Smooth muscle cell (in vitro differentiated cells): ENCODE measurements around the gene TSHZ2. TPM values are rescaled to one million over a fixed set of nuclear protein-coding genes. Genes with fewer than 3 reads are reported as not detected.
"Not testable (repeated sequence)": the region's sequence is repeated elsewhere in the genome, so short reads cannot be mapped to it uniquely, and the experiment has no call there.

ENCODE experiments used
- DNase-seq: peaks from one replicate; lab custom pipeline; 2025; ENCODE audit not compliant: unreplicated experiment; lab: John Stamatoyannopoulos, UW
- H2AFZ ChIP-seq: fragments of 200-600 bp; sonication (generic); 2 replicates; pipeline ENCODE4 v1.6.0; 2016; ENCODE audit warnings: antibody characterized with exemption, low read depth, mild to moderate bottlenecking
- H3F3A ChIP-seq: fragments of 200-600 bp; sonication (generic); 2 replicates; pipeline ENCODE4 v1.6.0; 2017; ENCODE audit warnings: antibody characterized with exemption, low read depth
- H3K27ac ChIP-seq: fragments of 200-600 bp; sonication (generic); 2 replicates; pipeline ENCODE4 v1.5.1; 2016; ENCODE audit warnings: low read depth, mild to moderate bottlenecking
- H3K27me3 ChIP-seq: fragments of 200-600 bp; sonication (generic); 2 replicates; pipeline ENCODE4 v1.6.1; 2016; ENCODE audit warnings: low read depth, mild to moderate bottlenecking
- H3K36me3 ChIP-seq: fragments of 200-600 bp; sonication (generic); 2 replicates; pipeline ENCODE4 v1.5.1; 2016; ENCODE audit warnings: low read depth
- H3K4me1 ChIP-seq: fragments of 200-600 bp; sonication (generic); 2 replicates; pipeline ENCODE4 v1.5.1; 2016; ENCODE audit warnings: low read depth
- H3K4me2 ChIP-seq: fragments of 200-600 bp; sonication (generic); 2 replicates; pipeline ENCODE4 v1.6.0; 2016; ENCODE audit warnings: mild to moderate bottlenecking
- H3K4me3 ChIP-seq: fragments of 200-600 bp; sonication (generic); 2 replicates; pipeline ENCODE4 v1.5.1; 2016; ENCODE audit warnings: mild to moderate bottlenecking
- H3K79me2 ChIP-seq: fragments of 200-600 bp; sonication (generic); 2 replicates; pipeline ENCODE4 v1.6.0; 2016; ENCODE audit warnings: low read depth, mild to moderate bottlenecking
- H3K9ac ChIP-seq: fragments of 200-600 bp; sonication (generic); 2 replicates; pipeline ENCODE4 v1.6.0; 2016; ENCODE audit warnings: low read depth
- H3K9me3 ChIP-seq: fragments of 200-600 bp; sonication (generic); replicated peaks from 2 replicates; pipeline ENCODE4 v1.5.1; 2016; ENCODE audit warnings: low read depth
- H4K20me1 ChIP-seq: fragments of 200-600 bp; sonication (generic); 2 replicates; pipeline ENCODE4 v1.6.0; 2016; ENCODE audit warnings: low read depth
- WGBS: methylation state at CpG from one replicate; pipeline ENCODE4 v1.1.7; 2016; ENCODE audit warnings: low lambda C conversion rate; 5-methylcytosine and 5-hydroxymethylcytosine counted together
- polyA plus RNA-seq: library from polyadenylated mRNA; unstranded; fragments of >200 nt; fragmentation: Nextera tagmentation; extraction: Ambion mirVana; gene quantifications from 2 replicates; pipeline ENCODE4 v1.2.1, GENCODE V29; 2016
- total RNA-seq: library from RNA; depleted of rRNA; stranded (reverse); fragments of >200 nt; gene quantifications from 2 replicates; pipeline ENCODE4 v1.2.3, GENCODE V29; 2014
- TF ChIP-seq, protein P1 (sequence below): fragments of 200-600 bp; sonication (generic); IDR thresholded peaks from 2 replicates; pipeline ENCODE4 v1.5.1; 2017; ENCODE audit warnings: borderline replicate concordance, mild to moderate bottlenecking, antibody characterized with exemption; ENCODE audit not compliant: insufficient read depth, poor library complexity, severe bottlenecking

The TSHZ2 gene
- total and polyA plus RNA-seq, 2 experiments from 2014 or later, result 4.8 to 6.6 TPM

DNA sequence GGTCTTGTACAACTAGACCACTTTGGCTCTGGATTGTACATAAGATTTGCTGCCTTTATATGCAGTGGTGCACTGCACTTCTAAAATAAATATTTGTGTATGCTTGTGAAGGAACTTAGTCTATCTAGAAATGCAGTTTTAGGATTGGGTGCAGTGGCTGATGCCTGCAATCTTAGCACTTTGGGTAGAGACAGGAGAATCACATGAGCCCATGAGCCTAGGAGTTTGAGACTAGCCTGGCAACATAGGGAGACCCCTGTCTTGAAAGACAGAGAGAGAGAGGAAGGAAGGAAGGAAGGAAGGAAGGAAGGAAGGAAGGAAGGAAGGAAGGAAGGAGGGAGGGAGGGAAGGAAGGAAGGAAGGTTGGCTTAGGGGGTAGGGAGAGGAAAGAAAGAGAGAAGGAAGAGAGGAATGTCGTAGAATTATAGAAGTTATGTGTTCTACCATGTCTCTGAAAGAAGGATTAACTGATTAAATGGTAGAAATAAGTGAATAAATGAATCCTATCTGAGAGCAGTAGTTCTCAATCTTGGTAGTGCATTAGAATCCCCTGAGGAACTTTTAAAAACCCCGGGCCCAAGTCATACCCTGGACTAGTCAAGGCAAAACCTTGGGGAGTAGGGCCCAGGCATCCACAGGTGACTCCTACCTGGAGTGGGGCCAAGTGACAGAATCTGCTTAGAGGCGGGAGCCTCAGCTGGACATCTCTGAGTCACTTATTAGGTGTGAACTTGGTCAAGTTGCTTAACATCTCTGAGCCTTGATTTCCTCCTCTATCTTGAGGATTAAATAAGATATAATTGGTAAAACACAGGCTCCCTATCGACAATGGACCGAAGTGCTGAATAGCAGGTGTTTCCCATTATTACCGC is 491.2 kb downstream of the TSHZ2 start:
- Histone ChIP-seq H3K4me3 (no peak overlapping the region), H3K4me2 (no peak overlapping the region), H3K79me2 (no peaks in the 10 kb centered on the region), H3K9me3 (no peaks in the 10 kb centered on the region), H3K36me3 (no peaks in the 10 kb centered on the region), H2AFZ (no peak overlapping the region), H3K4me1 (no peaks in the 10 kb centered on the region), H3K27me3 (no peaks in the 10 kb centered on the region), H4K20me1 (no peaks in the 10 kb centered on the region), H3K9ac (no peak overlapping the region), H3F3A (no peaks in the 10 kb centered on the region), H3K27ac (no peak overlapping the region)
- WGBS, result 94% methylated on average over 6 of the region's 6 CpGs
- no peak for DNase-seq
- TF ChIP-seq, protein P1, sequence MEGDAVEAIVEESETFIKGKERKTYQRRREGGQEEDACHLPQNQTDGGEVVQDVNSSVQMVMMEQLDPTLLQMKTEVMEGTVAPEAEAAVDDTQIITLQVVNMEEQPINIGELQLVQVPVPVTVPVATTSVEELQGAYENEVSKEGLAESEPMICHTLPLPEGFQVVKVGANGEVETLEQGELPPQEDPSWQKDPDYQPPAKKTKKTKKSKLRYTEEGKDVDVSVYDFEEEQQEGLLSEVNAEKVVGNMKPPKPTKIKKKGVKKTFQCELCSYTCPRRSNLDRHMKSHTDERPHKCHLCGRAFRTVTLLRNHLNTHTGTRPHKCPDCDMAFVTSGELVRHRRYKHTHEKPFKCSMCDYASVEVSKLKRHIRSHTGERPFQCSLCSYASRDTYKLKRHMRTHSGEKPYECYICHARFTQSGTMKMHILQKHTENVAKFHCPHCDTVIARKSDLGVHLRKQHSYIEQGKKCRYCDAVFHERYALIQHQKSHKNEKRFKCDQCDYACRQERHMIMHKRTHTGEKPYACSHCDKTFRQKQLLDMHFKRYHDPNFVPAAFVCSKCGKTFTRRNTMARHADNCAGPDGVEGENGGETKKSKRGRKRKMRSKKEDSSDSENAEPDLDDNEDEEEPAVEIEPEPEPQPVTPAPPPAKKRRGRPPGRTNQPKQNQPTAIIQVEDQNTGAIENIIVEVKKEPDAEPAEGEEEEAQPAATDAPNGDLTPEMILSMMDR, result no peak

DNA sequence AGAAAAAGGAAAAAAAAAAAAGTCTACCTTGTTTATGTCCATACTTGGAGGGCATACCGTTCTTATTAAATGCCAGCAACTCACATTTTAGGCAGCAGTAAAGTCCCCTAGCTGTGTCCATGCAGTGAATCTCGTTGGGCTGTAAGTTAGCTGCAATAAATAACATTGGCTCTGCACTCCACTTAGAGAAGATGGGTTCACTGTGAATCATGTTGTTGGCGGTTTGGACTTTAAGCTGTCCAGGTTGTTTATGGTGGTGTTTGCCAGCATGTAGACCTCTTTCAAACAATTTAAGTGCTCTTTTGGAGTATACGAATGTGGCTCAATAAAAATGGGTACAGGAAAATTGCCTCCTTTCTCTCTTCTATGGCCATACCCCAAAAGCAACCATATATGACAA is 494.1 kb downstream of the TSHZ2 start:
- no peaks in the 10 kb centered on the region for H4K20me1 ChIP-seq
- H3K9ac ChIP-seq, result no peak overlapping the region
- no peaks in the 10 kb centered on the region for H3K79me2 ChIP-seq
- H3K9me3 ChIP-seq, result no peaks in the 10 kb centered on the region
- no peaks in the 10 kb centered on the region for H3K36me3 ChIP-seq
- H3K4me2 ChIP-seq, result no peak overlapping the region
- H3K4me1 ChIP-seq, result no peaks in the 10 kb centered on the region
- no peak for DNase-seq
- no peaks in the 10 kb centered on the region for H3K27me3 ChIP-seq
- TF ChIP-seq, protein P1, result no peak
- H3F3A ChIP-seq, result no peaks in the 10 kb centered on the region
- H2AFZ ChIP-seq, result no peak overlapping the region
- H3K27ac ChIP-seq, result no peak overlapping the region
- no peak overlapping the region for H3K4me3 ChIP-seq
- WGBS, result 89% methylated on average over 4 of the region's 4 CpGs

DNA sequence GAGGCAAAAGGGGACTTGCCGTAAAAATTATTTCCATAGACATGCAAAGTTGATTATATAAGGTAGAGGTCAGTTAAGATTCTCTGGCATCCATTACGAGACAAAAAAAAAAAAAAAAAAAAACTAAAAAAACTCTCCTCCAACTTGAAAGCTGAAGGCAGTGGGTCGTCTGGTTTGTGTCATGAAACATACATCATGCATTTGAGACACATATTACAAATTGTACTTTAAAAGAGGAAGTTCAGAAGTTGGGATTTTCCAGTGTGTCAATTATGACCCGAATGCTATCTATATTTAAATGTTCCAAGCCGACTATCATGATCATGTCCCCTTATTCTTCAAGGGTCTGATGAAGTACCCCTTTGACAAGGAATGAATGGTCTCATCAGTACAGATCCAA is 496.4 kb downstream of the TSHZ2 start:
- Histone ChIP-seq H3K9ac (no peak overlapping the region), H3K36me3 (no peaks in the 10 kb centered on the region), H3K27me3 (no peaks in the 10 kb centered on the region), H2AFZ (no peak overlapping the region), H3F3A (no peaks in the 10 kb centered on the region), H3K9me3 (no peaks in the 10 kb centered on the region), H3K79me2 (no peaks in the 10 kb centered on the region), H3K4me3 (no peak overlapping the region), H3K4me2 (no peak overlapping the region), H3K4me1 (no peaks in the 10 kb centered on the region), H4K20me1 (no peaks in the 10 kb centered on the region), H3K27ac (no peak overlapping the region)
- TF ChIP-seq, protein P1, result no peak
- DNase-seq, result no peak
- WGBS, result 80% methylated on average over 5 of the region's 5 CpGs

DNA sequence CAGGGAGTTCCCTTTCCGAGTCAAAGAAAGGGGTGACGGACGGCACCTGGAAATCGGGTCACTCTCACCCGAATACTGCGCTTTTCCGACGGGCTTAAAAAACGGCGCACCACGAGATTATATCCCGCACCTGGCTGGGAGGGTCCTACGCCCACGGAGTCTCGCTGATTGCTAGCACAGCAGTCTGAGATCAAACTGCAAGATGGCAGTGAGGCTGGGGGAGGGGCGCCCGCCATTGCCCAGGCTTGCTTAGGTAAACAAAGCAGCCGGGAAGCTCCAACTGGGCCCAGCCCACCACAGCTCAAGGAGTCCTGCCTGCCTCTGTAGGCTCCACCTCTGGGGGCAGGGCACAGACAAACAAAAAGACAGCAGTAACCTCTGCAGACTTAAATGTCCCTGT is 500.7 kb downstream of the TSHZ2 start:
- H3K27me3 ChIP-seq, H3K36me3 ChIP-seq, H3K79me2 ChIP-seq, H3K4me1 ChIP-seq, H3K9me3 ChIP-seq, H4K20me1 ChIP-seq, H3K9ac ChIP-seq, H3K4me3 ChIP-seq, H2AFZ ChIP-seq, DNase-seq, H3K27ac ChIP-seq, H3F3A ChIP-seq, H3K4me2 ChIP-seq: not testable (repeated sequence)
- 91% methylated on average over 18 of the region's 18 CpGs for WGBS
